GM12878 (cell line): ENCODE data around the gene COL6A1. TPM values are rescaled to one million over a fixed set of nuclear protein-coding genes. Genes with fewer than 3 reads are reported as not detected.

Experiments used
- ATAC-seq: fragments of 200-7000 bp; cut with Tn5 transposase; 3 replicates; pipeline ENCODE4 v1.9.1; 2020; ENCODE audit warnings: mild to moderate bottlenecking, moderate library complexity
- BruUV-seq: library from RNA; stranded (reverse); fragments of 400-500 nt; replicated peaks from 2 replicates; lab custom pipeline; 2021; lab: Mats Ljungman, UMichigan
- CTCF ChIA-PET: fragments of 300-600 bp; sonication (Branson Sonifier 250); formaldehyde crosslinking; extraction: SDS; loops from one replicate; lab custom pipeline; 2021; ENCODE audit warnings: inconsistent platforms; lab: Yijun Ruan, JAX
- POLR2A ChIA-PET: fragments of 350-600 bp; formaldehyde crosslinking; extraction: SDS; loops from one replicate; lab custom pipeline; 2021; ENCODE audit warnings: inconsistent platforms; lab: Charles Lee
- RAD21 ChIA-PET: fragments of 300-600 bp; sonication (Branson Sonifier 250); formaldehyde crosslinking; loops from one replicate; lab custom pipeline; 2023; ENCODE audit warnings: antibody characterized with exemption; ENCODE audit not compliant: unreplicated experiment; lab: Charles Lee
- SMC1A ChIA-PET: fragments of 300-600 bp; sonication (Branson Sonifier 250); formaldehyde crosslinking; loops from one replicate; lab custom pipeline; 2023; ENCODE audit not compliant: unreplicated experiment, uncharacterized antibody; lab: Charles Lee
- DNase-seq: peaks from one replicate; pipeline ENCODE4 v3.0.0-alpha.2; 2011; ENCODE audit warnings: low read depth, low spot score
- FAIRE-seq: peaks from 3 replicates; lab custom pipeline; 2011; peaks lifted over from hg19 to GRCh38; lab: Jason Lieb, UNC
- H2AFZ ChIP-seq: 2 replicates; pipeline ENCODE4 v1.6.0; 2011; ENCODE audit warnings: low read depth, low read length, control low read depth; ENCODE audit not compliant: control insufficient read depth
- H3K27ac ChIP-seq: 2 replicates; pipeline ENCODE4 v1.5.1; 2011; ENCODE audit warnings: control low read depth; ENCODE audit not compliant: control insufficient read depth, insufficient read depth
- H3K27me3 ChIP-seq, 2 experiments: replicated peaks in 1 of 2; 2 replicates each; pipeline versions ENCODE4 v1.6.0 to v1.6.1; 2011; ENCODE audit warnings: low read length in 1 of 2; ENCODE audit not compliant: control insufficient read depth in 2 of 2, insufficient read depth in 2 of 2
- H3K36me3 ChIP-seq, 2 experiments: 2 replicates each; pipeline ENCODE4 v1.5.1; 2011; ENCODE audit warnings: low read length in 1 of 2; ENCODE audit not compliant: control insufficient read depth in 2 of 2, insufficient read depth in 2 of 2
- H3K4me1 ChIP-seq: 2 replicates; pipeline ENCODE4 v1.6.1; 2011; ENCODE audit warnings: mild to moderate bottlenecking, low read length, moderate library complexity, mixed read lengths; ENCODE audit not compliant: control insufficient read depth, insufficient read depth
- H3K4me2 ChIP-seq: 2 replicates; pipeline ENCODE4 v1.6.0; 2011; ENCODE audit warnings: control low read depth; ENCODE audit not compliant: control insufficient read depth, insufficient read depth
- H3K4me3 ChIP-seq: fragments of 200-600 bp; sonication (generic); 2 replicates; pipeline ENCODE4 v1.5.1; 2016
- H3K79me2 ChIP-seq: 2 replicates; pipeline ENCODE4 v1.6.0; 2011; ENCODE audit warnings: low read length; ENCODE audit not compliant: control insufficient read depth, insufficient read depth
- H3K9ac ChIP-seq: 2 replicates; pipeline ENCODE4 v1.8.0; 2011; ENCODE audit warnings: low read length, control low read depth, mixed read lengths; ENCODE audit not compliant: control insufficient read depth, insufficient read depth
- H3K9me3 ChIP-seq: replicated peaks from 3 replicates; pipeline ENCODE4 v1.5.1; 2011; ENCODE audit warnings: mild to moderate bottlenecking, low read length; ENCODE audit not compliant: control insufficient read depth, insufficient read depth
- H4K20me1 ChIP-seq: 2 replicates; pipeline ENCODE4 v1.6.0; 2011; ENCODE audit not compliant: control insufficient read depth, insufficient read depth
- IRF4 ChIP-seq: IDR thresholded peaks from 2 replicates; pipeline ENCODE4 v1.6.1; 2011; ENCODE audit warnings: low read depth, low read length
- KAT2A ChIP-seq: conservative IDR thresholded peaks from 2 replicates; pipeline ENCODE4 v1.6.1; 2011; ENCODE audit warnings: low read depth, low read length; ENCODE audit not compliant: control insufficient read depth
- LARP7 ChIP-seq: fragments of 450-650 bp; IDR thresholded peaks from 2 replicates; pipeline ENCODE4 v1.6.1; 2017; ENCODE audit warnings: mild to moderate bottlenecking
- YY1 ChIP-seq: IDR thresholded peaks from 2 replicates; pipeline ENCODE4 v1.6.1; 2011; ENCODE audit warnings: low read depth, mild to moderate bottlenecking, low read length
- ZBED1 ChIP-seq: IDR thresholded peaks from 2 replicates; pipeline ENCODE4 v1.6.1; 2016; ENCODE audit warnings: borderline replicate concordance
- WGBS: methylation state at CpG from one replicate; pipeline ENCODE4 v1.1.6; 2016; ENCODE audit warnings: low lambda C conversion rate; ENCODE audit not compliant: insufficient replicate concordance, insufficient coverage; ENCODE audit errors: missing lambda C conversion rate; 5-methylcytosine and 5-hydroxymethylcytosine counted together
- in situ Hi-C: fragments of 300-500 bp; cut with MboI; formaldehyde crosslinking; loops from 9 replicates; pipeline ENCODE4 v1.14.3; 2018; ENCODE audit warnings: mixed read lengths
- intact Hi-C: fragments of 100-400 bp; cut with micrococcal nuclease; formaldehyde crosslinking; loops from one replicate; pipeline ENCODE4 v1.14.2; 2022; ENCODE audit not compliant: unreplicated experiment
- polyA plus RNA-seq, 11 experiments: library from polyadenylated mRNA; depleted of rRNA in 4 of 11; unstranded in 6 of 11; stranded (reverse) in 5 of 11; fragments of >200 nt; fragmentation: Nextera tagmentation in 4 of 11; fragmentation: Illumina TruSeq in 1 of 11; extraction: Ambion mirVana in 4 of 11; extraction: Trizol in 1 of 11; gene quantifications; 1 replicate in 1 of 11; 2 replicates in 10 of 11; pipeline versions ENCODE4 v1.2.1 to v1.2.3, GENCODE V29; 2011 to 2016; ENCODE audit warnings: inconsistent platforms in 2 of 11, missing spikeins in 2 of 11, low read depth in 1 of 11
- total RNA-seq, 4 experiments: library from RNA; depleted of rRNA in 3 of 4; stranded (reverse); fragments of >200 nt in 3 of 4; fragmentation: Illumina TruSeq in 1 of 4; extraction: Trizol in 1 of 4; gene quantifications; 2 replicates each; pipeline versions ENCODE4 v1.2.1 to v1.2.3, GENCODE V29; 2013 to 2021
- TF ChIP-seq, protein P1 (sequence below): fragments of 450-650 bp; IDR thresholded peaks from 2 replicates; pipeline ENCODE4 v1.6.1; 2016; ENCODE audit warnings: mild to moderate bottlenecking
- TF ChIP-seq, protein P2 (sequence below): fragments of 450-650 bp; IDR thresholded peaks from 2 replicates; pipeline ENCODE4 v1.6.1; 2017; ENCODE audit warnings: mild to moderate bottlenecking, moderate library complexity
- TF ChIP-seq, protein P3 (sequence below): IDR thresholded peaks from 2 replicates; pipeline ENCODE4 v1.6.1; 2011; ENCODE audit warnings: mild to moderate bottlenecking, low read depth, low read length, moderate library complexity; ENCODE audit not compliant: insufficient replicate concordance

Gene COL6A1
- total and polyA plus RNA-seq, 10 of the 15 experiments (the other 5 are each of a cell fraction or from before 2014, with no cell fraction given) = 0.12 to 1.3 (median 0.20) TPM; not detected in 7

DNA sequence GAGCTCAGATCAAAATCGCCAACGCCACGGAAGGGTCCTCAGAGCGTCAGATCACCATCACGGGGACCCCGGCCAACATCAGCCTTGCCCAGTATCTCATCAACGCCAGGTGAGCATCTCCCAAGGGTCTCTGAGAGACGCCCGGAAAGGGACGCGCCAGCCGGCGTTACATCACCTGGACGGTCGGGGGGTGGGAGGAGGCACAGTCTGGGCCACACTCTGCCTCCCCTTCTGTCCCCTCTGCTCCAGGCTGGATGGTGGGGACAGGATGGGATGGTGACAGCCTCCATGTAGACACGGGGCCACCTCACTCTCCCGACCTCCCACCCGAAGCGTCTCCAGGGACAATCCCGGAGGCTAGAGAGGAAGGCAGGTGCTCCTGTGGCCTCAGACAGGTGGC, 41.5 kb upstream of the COL6A1 start:
- no peaks in the 10 kb centered on the region for H4K20me1 ChIP-seq
- ChIA-PET RAD21 (no interaction called here), CTCF (no interaction called here), POLR2A (no interaction called here), SMC1A (no interaction called here)
- TF ChIP-seq YY1 (no peak), IRF4 (no peak), KAT2A (no peak)
- TF ChIP-seq, protein P1, sequence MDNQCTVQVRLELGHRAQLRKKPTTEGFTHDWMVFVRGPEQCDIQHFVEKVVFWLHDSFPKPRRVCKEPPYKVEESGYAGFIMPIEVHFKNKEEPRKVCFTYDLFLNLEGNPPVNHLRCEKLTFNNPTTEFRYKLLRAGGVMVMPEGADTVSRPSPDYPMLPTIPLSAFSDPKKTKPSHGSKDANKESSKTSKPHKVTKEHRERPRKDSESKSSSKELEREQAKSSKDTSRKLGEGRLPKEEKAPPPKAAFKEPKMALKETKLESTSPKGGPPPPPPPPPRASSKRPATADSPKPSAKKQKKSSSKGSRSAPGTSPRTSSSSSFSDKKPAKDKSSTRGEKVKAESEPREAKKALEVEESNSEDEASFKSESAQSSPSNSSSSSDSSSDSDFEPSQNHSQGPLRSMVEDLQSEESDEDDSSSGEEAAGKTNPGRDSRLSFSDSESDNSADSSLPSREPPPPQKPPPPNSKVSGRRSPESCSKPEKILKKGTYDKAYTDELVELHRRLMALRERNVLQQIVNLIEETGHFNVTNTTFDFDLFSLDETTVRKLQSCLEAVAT = no peak
- H3K4me1 ChIP-seq = no peaks in the 10 kb centered on the region
- H3K36me3 ChIP-seq = no peaks in the 10 kb centered on the region
- FAIRE-seq = no peak
- DNase-seq = no peak
- no peak overlapping the region for H3K4me3 ChIP-seq
- in situ Hi-C loops = no loop called here
- BruUV-seq = no TSS peak
- WGBS = 71% methylated on average over 20 of the region's 20 CpGs
- H3K27me3 ChIP-seq = no peaks in the 10 kb centered on the region; a peak in 1 of 4 replicates
- H3K9me3 ChIP-seq = no peaks in the 10 kb centered on the region
- H2AFZ ChIP-seq = no peak overlapping the region
- ATAC-seq = no peak
- no peak overlapping the region for H3K27ac ChIP-seq
- intact Hi-C loops = no loop called here
- H3K79me2 ChIP-seq = no peaks in the 10 kb centered on the region
- H3K9ac ChIP-seq = no peak overlapping the region
- H3K4me2 ChIP-seq = no peak overlapping the region

DNA sequence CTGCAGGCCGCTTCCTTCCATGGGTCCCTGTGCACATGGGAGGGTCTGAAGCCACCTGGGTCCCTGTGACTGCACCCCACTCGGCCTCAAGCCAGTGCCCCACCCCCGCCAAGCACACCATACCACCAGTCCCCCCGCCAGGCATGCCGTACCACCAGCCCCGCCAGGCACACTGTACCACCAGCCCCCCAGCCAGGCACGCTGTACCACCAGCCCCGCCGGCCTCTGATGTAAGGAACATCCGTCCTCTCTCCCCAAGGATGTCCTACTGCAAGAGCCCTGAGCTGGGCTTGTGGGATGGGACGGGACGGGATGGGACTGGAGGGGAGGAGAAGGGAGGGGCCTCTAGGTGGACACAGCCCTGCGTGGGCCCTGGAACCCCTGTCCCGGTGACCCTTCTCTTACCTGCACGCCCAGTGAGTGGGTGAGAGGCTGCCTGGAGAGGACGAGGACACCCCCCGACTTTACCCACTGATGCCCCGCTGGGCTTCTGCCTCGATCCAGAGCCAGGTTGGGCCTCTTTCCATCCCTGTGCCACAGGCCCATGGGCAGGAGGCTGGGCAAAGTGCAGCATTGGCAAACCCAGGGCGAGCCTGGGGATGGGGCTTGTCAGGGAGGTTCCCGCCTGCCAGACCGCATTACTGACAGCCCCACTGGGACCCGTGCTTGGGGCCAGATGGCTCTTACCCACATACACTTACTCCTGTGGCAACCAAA, 40.8 kb upstream of the COL6A1 start:
- ATAC-seq = no peak
- no peaks in the 10 kb centered on the region for H3K4me1 ChIP-seq
- 44% methylated on average over 19 of the region's 23 CpGs for WGBS
- DNase-seq = no peak
- SMC1A ChIA-PET = no interaction called here
- intact Hi-C loops (no loop called here), in situ Hi-C loops (no loop called here)
- no TSS peak for BruUV-seq
- no peak overlapping the region for H3K4me2 ChIP-seq
- no peak for FAIRE-seq
- H3K79me2 ChIP-seq = no peaks in the 10 kb centered on the region
- H3K9me3 ChIP-seq = no peaks in the 10 kb centered on the region
- CTCF ChIA-PET = no interaction called here
- RAD21 ChIA-PET = no interaction called here
- no peak overlapping the region for H2AFZ ChIP-seq
- no peaks in the 10 kb centered on the region; a peak in 1 of 4 replicates for H3K27me3 ChIP-seq
- no peak overlapping the region for H3K9ac ChIP-seq
- no peaks in the 10 kb centered on the region for H3K36me3 ChIP-seq
- H4K20me1 ChIP-seq = no peaks in the 10 kb centered on the region
- no peak overlapping the region for H3K4me3 ChIP-seq
- H3K27ac ChIP-seq = no peak overlapping the region
- POLR2A ChIA-PET = no interaction called here
- TF ChIP-seq, protein P2, sequence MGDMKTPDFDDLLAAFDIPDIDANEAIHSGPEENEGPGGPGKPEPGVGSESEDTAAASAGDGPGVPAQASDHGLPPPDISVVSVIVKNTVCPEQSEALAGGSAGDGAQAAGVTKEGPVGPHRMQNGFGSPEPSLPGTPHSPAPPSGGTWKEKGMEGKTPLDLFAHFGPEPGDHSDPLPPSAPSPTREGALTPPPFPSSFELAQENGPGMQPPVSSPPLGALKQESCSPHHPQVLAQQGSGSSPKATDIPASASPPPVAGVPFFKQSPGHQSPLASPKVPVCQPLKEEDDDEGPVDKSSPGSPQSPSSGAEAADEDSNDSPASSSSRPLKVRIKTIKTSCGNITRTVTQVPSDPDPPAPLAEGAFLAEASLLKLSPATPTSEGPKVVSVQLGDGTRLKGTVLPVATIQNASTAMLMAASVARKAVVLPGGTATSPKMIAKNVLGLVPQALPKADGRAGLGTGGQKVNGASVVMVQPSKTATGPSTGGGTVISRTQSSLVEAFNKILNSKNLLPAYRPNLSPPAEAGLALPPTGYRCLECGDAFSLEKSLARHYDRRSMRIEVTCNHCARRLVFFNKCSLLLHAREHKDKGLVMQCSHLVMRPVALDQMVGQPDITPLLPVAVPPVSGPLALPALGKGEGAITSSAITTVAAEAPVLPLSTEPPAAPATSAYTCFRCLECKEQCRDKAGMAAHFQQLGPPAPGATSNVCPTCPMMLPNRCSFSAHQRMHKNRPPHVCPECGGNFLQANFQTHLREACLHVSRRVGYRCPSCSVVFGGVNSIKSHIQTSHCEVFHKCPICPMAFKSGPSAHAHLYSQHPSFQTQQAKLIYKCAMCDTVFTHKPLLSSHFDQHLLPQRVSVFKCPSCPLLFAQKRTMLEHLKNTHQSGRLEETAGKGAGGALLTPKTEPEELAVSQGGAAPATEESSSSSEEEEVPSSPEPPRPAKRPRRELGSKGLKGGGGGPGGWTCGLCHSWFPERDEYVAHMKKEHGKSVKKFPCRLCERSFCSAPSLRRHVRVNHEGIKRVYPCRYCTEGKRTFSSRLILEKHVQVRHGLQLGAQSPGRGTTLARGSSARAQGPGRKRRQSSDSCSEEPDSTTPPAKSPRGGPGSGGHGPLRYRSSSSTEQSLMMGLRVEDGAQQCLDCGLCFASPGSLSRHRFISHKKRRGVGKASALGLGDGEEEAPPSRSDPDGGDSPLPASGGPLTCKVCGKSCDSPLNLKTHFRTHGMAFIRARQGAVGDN = no peak
- TF ChIP-seq LARP7 = no peak
- TF ChIP-seq, protein P3, sequence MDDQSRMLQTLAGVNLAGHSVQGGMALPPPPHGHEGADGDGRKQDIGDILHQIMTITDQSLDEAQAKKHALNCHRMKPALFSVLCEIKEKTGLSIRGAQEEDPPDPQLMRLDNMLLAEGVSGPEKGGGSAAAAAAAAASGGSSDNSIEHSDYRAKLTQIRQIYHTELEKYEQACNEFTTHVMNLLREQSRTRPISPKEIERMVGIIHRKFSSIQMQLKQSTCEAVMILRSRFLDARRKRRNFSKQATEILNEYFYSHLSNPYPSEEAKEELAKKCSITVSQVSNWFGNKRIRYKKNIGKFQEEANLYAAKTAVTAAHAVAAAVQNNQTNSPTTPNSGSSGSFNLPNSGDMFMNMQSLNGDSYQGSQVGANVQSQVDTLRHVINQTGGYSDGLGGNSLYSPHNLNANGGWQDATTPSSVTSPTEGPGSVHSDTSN = no peak
- TF ChIP-seq KAT2A = no peak
- no peak for TF ChIP-seq ZBED1
